NCI-H1436 treated with DMSO at 0.1 percent for 48 hours (cell line): Measurements from ENCODE around the gene ANGEL2.
"Not testable (repeated sequence)": the region's sequence is repeated elsewhere in the genome, so short reads cannot be mapped to it uniquely, and the experiment has no call there.

Source experiments
- DNase-seq: peaks from one replicate; lab custom pipeline; 2025; lab: John Stamatoyannopoulos, UW

ANGEL2 gene

DNA sequence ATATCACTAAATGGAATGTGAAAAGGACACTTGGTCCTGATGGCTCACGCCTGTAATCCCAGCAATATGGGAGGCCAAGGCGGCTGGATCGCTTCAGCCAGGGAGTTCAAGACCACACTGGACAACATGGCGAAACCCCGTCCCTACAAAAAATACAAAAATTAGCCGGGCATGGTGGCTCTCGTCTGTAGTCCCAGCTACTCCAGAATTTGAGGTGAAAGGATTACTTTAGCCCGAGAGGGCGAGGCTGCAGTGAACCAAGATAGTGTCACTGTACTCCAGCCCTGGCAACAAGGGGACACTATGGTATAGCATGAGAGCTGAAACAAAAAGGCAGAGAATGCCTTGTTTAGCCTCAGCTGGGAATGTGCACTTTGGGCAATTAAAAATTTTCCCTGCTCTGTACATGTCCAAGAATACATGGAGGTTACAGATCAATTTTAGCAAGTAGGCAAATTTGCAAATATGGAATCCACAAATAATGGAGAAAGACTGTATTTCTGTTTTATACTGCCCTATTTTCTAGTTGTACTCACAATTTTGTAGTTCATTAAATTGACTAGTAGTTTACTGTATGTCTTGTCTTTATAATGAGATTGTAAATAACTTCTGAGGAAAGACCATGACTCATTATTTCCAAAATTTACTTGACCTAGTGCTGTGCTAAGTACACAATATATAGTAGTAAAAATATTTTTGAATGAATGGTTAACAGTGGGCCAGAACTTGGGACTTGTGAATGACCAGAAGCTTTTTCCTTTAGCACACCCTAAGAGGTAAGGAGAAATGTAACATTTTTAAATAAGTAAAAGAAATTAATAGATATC lies 2.0 kb upstream of the ANGEL2 start:
- DNase-seq, result no peak

- no peak for DNase-seq
These were observed 1.0 kb downstream of the ANGEL2 start for GRCh38 chr1:213014642-213015041.

- no peak for DNase-seq
These were observed 7.1 kb downstream of the ANGEL2 start for GRCh38 chr1:213008564-213008963.

DNA sequence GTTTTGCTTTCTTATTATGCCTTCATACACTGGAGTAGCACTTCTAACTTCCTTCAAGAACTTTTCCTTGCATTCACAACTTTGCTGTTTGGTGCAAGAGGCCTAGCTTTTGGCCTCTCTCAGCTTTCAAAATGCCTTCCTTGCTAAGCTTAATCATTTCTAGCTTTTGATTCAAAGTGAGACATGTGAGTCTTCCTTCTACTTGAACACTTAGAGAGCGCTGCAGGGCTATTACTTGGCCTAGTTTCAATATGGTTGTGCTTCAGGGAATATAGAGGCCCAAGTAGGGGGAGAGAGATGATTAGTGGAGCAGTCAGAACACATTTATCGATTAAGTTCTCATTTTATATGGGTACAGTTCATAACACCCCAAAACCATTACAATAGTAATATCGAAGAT lies 12.4 kb downstream of the ANGEL2 start:
- DNase-seq, result no peak

DNA sequence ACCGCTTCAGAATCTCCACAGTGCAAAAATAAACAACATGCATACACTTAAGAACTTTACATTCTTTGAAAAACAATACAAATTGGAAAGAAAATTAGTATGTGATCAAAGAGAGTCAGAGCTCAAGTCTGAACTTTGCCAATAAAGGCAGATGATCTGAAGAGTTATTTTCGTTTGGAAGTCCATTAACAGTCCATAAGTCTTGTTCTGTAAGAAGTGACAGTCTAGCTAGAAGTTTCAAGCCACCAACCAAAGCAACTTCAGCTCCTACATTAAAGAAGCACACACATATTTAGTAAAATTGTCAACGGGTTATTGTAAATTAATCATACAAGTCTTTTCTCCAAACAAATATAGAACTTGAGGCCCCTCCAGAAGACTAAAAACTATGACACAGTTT lies 20.7 kb downstream of the ANGEL2 start:
- DNase-seq, result no peak

DNA sequence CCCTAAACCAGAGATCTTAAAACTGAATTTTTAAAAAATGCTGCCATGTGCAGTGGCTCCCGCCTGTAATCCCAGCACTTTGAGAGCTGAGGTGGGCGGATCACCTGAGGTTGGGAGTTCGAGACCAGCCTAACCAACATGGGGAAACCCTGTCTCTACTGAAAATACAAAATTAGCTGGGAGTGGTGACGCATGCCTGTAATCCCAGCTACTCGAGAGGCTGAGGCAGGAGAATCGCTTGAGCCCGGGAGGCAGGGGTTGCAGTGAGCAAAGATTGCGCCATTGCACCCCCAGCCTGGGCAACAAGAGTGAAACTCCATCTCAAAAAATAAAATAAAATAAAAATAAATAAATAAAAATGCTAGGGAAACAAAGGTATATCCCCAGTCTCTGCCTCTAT lies 21.7 kb downstream of the ANGEL2 start:
- not testable (repeated sequence) for DNase-seq

GRCh38 chr1:212990276-212990675 lies 25.4 kb downstream of the ANGEL2 start:
- DNase-seq, result no peak

DNA sequence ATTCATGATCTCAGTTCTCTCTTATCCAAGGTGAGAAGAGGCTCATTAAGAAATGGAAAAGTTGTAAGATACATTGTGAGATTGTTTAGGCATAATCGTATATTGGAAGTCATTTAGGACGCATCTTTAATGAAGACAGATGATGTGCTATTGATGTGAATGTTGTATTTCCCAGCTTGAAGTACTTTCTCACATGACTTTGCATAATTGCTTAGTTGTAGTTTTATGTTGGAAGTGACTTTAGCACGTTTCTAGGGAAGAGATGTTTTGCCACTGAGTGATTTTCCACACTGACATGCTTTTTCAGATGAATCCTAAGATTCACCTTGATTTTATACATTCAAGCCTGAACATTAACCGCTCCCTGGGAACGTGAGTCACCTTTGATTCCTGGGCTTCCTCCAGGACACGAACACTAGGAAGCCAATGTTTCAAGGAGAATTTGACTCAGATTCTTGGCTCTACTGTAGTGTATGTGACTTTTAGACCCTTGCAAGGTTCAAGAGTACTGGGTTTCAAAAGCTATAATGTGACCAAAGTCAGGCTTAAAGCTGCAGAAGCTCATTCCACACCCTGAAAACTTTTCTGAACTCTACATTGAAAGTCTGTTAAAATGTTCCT lies 27.9 kb downstream of the ANGEL2 start:
- no peak for DNase-seq

DNA sequence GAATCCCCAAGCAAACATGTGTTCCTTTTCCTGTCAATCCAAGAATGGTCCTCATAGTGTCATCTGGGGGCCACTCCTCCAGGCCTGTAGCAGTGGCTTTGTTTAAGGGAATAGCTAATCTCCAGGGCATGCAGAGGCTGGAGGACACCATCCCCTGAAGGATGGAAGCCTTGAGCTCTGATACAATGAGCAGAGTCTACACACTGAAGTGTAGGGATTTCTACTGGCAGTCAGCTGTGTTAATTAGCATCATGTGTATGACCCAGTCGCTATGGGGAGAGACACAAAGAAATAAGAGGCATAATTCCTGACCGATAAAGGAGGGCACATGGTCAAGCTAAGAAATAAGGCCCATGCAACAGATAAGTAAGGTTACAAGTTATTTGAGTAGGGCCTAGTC lies 29.1 kb downstream of the ANGEL2 start:
- no peak for DNase-seq

GRCh38 chr1:212984522-212985291 lies 31.0 kb downstream of the ANGEL2 start:
- no peak for DNase-seq

DNA sequence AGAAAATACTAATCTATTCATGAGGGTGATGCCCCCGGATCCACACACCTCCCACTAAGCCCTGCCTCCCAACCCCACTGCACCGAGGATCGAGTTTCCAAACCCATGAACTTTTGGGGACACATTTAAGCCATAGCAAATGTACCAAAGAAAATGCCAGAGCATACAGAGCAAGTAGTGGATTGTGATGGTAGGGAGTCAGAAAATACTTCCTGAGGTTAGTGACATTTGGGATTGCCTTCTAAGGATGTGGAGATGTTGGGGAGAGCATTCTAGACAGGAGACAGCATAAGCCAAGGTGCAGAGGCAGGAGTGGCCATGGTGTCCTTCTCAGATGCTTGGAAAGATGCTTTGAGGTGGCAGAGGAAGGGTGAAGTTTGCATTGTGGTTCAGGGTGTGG lies 32.2 kb downstream of the ANGEL2 start:
- no peak for DNase-seq

DNA sequence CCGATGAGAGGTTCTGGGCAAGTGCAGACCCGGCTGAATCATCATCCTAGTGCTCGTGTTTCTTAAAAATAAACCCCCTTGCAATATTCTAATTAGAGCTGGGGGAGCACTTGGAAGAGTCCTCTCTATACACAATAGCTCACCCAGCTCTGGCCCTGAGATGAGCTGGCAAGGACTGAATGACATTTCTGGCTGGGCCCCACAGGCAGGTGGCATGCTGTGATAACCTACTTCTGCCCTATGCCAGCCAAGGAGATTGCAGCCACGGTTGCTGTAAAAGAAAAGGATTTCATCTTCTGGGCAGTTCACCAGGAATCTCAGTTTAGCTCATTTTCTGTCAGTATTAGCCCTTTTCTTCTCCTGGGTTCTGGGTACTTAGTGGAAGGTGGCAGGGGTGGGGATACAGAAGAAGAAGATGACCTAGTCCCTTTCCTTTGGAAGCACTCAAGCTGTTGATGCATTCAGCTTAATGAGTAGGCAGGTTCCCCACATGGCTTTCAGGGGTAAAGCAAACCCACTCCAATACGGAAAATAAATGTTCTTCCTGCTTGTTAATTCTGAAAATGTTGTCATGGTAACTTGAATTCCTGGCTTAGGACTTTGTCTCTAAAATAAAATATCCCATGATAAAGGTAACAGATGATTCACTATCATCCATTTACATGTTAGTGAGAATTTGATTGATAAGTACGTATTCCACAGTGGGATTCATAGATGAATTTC lies 33.1 kb downstream of the ANGEL2 start:
- no peak for DNase-seq

DNA sequence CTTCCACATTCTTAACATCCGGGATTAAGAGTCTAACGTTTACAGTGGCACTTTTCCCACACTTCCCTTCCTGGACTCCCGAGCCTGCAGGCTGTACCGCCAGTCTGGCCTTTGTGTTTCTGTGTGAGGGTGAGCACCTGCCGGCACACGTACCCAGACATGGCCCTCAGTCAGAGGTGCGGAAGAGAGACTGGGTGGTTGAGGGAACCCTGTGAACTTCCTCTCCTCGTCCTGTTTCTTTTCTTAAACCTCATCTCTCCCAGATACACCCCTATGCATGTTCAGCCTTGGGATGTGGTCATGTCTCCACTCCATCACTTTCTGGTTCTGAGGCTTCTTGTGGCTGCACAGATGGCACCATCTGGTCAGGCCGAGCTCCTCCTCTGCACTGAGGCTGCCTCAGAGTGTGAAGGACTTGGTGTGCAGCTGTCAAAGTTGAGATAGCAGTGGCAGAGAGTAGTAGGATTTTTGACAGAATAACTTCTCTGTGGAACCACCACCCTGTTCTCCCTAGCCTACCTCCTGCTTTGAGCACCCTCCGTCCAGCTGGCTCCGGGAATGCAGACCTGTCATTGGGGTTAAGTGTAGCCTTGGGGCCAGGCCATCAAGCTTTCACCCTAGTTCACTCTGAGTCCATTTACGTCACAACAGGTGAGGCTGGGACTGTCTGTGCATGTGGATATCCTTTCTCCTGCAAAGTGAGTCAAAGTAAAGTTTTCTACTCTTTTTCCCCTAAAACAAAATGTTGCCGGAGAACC lies 33.9 kb downstream of the ANGEL2 start:
- no peak for DNase-seq

DNA sequence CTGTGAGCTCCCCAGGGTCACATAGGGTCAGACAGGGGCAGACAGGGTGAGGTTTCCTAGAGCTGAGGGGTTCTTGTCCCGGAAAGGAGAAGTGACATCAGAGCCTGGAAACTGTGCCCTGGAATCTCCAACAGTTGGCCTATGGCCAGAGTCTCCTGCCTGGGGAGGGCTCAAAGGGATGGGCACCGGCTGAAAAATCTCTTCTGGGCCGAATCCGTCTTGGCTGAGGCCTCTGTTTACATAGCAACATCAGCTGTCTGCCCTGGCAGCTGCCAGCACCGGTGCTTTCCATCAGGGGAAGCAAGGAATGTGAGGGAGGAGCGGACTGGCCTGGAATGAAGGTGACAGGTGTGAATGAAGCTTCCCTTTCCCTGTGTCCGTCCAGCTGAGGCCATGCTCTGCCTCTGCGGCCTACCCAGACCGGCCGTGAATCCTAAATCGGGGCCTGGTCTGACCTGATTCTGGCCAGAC lies 34.6 kb downstream of the ANGEL2 start:
- no peak for DNase-seq

- DNase-seq, result no peak
These were observed 35.4 kb downstream of the ANGEL2 start for GRCh38 chr1:212980123-212980785.

GRCh38 chr1:212979340-212980122 lies 36.1 kb downstream of the ANGEL2 start:
- no peak for DNase-seq

GRCh38 chr1:212977781-212978645 lies 37.7 kb downstream of the ANGEL2 start:
- DNase-seq, result no peak

DNA sequence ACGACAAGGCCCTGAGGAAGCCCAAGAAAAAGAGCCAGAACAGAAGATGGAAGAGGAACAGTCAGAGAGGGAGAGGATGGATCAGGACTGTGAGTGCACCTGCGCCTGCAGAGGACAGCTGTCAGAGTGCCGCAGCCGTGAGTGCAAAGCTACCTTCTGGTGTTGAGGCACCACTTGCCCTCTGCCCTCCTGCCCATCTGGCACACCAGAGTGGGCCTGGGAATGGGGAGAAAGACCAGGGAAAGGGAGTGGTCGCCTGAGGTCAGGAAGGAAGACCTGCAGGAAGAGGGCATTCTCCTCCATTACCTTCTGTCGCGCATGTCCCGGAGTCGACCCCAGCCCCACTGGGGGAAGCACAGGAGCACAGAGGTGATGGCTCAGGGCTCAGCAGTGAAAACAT lies 39.1 kb downstream of the ANGEL2 start:
- no peak for DNase-seq
